ENCODE data around the gene RBM8A.

Gene RBM8A

DNA sequence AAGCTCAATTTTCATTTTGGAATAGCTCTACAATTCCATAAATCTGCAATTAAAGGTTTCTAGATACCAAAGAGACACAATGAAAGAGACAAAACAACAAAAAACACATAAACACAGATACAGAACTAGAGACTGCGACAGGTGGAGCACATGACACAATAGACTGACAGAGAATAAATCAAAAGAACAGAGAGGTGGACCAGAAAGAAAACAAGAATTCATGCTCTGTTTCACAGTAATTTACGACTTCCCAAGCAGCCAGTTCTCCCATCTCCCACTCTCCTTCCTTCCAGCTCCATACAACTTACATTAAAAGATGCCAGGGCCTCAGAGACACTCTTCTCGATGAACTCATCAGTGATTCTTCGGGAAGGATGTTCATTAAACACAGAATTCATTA lies 15.1 kb upstream of the RBM8A start:
- H3K27me3 ChIP-seq (ENCODE audit: insufficient read depth, poor library complexity, severe bottlenecking) = no peaks in the 10 kb centered on the region
- H3K4me3 ChIP-seq (replicated peaks; ENCODE audit: insufficient read depth, low read length) = no peak overlapping the region
- TF ChIP-seq POLR2AphosphoS5 (IDR thresholded peaks at IDR 0.05; ENCODE audit: low read depth) (no peak), SPI1 (IDR thresholded peaks at IDR 0.05; ENCODE audit: borderline replicate concordance, low read depth) (no peak)
- TF ChIP-seq, protein P1, sequence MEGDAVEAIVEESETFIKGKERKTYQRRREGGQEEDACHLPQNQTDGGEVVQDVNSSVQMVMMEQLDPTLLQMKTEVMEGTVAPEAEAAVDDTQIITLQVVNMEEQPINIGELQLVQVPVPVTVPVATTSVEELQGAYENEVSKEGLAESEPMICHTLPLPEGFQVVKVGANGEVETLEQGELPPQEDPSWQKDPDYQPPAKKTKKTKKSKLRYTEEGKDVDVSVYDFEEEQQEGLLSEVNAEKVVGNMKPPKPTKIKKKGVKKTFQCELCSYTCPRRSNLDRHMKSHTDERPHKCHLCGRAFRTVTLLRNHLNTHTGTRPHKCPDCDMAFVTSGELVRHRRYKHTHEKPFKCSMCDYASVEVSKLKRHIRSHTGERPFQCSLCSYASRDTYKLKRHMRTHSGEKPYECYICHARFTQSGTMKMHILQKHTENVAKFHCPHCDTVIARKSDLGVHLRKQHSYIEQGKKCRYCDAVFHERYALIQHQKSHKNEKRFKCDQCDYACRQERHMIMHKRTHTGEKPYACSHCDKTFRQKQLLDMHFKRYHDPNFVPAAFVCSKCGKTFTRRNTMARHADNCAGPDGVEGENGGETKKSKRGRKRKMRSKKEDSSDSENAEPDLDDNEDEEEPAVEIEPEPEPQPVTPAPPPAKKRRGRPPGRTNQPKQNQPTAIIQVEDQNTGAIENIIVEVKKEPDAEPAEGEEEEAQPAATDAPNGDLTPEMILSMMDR (IDR thresholded peaks at IDR 0.05; ENCODE audit: insufficient read depth, low read length) = no peak
- no peak for DNase-seq (ENCODE audit: low read depth in 1 of 2, low spot score in 1 of 2)
- H3K27ac ChIP-seq (replicated peaks) = no peak overlapping the region

DNA sequence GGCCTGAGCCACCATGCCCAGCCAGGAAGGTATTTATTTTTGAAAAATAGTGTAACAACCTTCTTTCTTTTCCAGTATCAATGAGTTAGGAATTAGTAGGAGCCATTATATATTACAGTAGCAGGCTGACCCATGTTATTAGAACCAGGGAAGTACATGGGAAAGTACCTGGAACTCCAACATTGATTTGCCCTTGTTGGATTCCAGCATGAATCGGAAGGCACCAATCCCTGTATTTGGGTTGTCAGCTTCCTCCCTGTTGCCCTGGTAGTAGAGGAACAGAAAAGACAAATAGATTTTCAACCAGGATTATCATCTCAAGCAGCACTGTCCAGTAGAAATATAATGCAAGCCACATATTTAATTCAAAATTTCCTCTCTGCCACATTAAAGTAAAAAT lies 10.2 kb upstream of the RBM8A start:
- Histone ChIP-seq H3K27me3 (ENCODE audit: insufficient read depth, poor library complexity, severe bottlenecking) (no peaks in the 10 kb centered on the region), H3K27ac (replicated peaks) (no peak overlapping the region), H3K4me3 (replicated peaks; ENCODE audit: insufficient read depth, low read length) (no peak overlapping the region)
- DNase-seq (ENCODE audit: low read depth in 1 of 2, low spot score in 1 of 2) = no peak
- TF ChIP-seq SPI1 (IDR thresholded peaks at IDR 0.05; ENCODE audit: borderline replicate concordance, low read depth) (no peak), GABPA (IDR thresholded peaks at IDR 0.05; ENCODE audit: low read depth) (no peak), POLR2AphosphoS5 (IDR thresholded peaks at IDR 0.05; ENCODE audit: low read depth) (no peak)
- TF ChIP-seq, protein P1 (IDR thresholded peaks at IDR 0.05; ENCODE audit: insufficient read depth, low read length) = no peak
- TF ChIP-seq, protein P2, sequence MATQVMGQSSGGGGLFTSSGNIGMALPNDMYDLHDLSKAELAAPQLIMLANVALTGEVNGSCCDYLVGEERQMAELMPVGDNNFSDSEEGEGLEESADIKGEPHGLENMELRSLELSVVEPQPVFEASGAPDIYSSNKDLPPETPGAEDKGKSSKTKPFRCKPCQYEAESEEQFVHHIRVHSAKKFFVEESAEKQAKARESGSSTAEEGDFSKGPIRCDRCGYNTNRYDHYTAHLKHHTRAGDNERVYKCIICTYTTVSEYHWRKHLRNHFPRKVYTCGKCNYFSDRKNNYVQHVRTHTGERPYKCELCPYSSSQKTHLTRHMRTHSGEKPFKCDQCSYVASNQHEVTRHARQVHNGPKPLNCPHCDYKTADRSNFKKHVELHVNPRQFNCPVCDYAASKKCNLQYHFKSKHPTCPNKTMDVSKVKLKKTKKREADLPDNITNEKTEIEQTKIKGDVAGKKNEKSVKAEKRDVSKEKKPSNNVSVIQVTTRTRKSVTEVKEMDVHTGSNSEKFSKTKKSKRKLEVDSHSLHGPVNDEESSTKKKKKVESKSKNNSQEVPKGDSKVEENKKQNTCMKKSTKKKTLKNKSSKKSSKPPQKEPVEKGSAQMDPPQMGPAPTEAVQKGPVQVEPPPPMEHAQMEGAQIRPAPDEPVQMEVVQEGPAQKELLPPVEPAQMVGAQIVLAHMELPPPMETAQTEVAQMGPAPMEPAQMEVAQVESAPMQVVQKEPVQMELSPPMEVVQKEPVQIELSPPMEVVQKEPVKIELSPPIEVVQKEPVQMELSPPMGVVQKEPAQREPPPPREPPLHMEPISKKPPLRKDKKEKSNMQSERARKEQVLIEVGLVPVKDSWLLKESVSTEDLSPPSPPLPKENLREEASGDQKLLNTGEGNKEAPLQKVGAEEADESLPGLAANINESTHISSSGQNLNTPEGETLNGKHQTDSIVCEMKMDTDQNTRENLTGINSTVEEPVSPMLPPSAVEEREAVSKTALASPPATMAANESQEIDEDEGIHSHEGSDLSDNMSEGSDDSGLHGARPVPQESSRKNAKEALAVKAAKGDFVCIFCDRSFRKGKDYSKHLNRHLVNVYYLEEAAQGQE (IDR thresholded peaks at IDR 0.05; ENCODE audit: insufficient replicate concordance, low read depth) = no peak

DNA sequence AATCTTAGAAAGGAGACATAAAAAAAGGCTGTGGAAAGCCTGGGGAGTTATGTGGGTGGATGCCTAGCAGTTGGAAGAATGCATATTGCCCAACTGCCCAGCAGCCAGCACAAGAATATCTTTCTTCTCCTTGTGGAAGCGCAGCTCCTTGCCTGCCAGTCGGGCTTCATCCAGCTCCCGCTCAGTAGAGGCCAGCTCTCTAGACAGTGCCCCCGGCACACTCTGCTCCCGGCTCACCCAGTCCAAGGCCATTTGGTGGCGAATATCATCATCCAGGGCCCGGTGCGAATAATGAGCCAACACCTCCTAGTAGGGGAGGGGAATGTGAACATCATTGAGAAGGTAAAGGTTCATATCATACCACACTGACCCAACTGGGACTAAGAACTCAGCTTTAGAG lies 9.0 kb upstream of the RBM8A start:
- H3K27ac ChIP-seq (replicated peaks) = no peak overlapping the region
- no peak overlapping the region for H3K4me3 ChIP-seq (replicated peaks; ENCODE audit: insufficient read depth, low read length)
- DNase-seq (ENCODE audit: low read depth in 1 of 2, low spot score in 1 of 2) = no peak
- TF ChIP-seq SPI1 (IDR thresholded peaks at IDR 0.05; ENCODE audit: borderline replicate concordance, low read depth) = no peak
- TF ChIP-seq, protein P1 (IDR thresholded peaks at IDR 0.05; ENCODE audit: insufficient read depth, low read length) = no peak
- TF ChIP-seq POLR2AphosphoS5 (IDR thresholded peaks at IDR 0.05; ENCODE audit: low read depth) = no peak
- TF ChIP-seq, protein P2 (IDR thresholded peaks at IDR 0.05; ENCODE audit: insufficient replicate concordance, low read depth) = no peak
- no peak for TF ChIP-seq GABPA (IDR thresholded peaks at IDR 0.05; ENCODE audit: low read depth)
- H3K27me3 ChIP-seq (ENCODE audit: insufficient read depth, poor library complexity, severe bottlenecking) = no peaks in the 10 kb centered on the region

DNA sequence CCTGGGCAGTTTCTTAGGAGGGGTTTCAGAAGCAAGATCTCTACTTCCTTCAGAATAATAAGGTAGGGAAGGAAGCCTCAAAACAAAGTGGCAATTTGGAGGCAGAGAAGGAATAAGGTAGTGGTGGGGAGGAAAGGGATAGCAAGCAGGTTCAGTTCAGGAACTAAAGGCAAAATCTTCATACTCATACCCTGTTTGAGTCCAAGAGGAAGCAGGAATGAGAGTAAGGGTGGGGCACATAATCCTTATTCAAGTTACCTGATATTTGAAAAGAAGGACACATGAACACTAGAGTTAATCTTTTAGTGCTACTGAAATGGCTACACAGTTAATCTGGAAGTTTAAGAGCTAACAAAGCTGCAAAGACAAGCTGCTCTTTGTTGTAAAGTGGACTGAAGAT lies 8.4 kb upstream of the RBM8A start:
- TF ChIP-seq GABPA (IDR thresholded peaks at IDR 0.05; ENCODE audit: low read depth) (no peak), POLR2AphosphoS5 (IDR thresholded peaks at IDR 0.05; ENCODE audit: low read depth) (no peak), SPI1 (IDR thresholded peaks at IDR 0.05; ENCODE audit: borderline replicate concordance, low read depth) (no peak)
- TF ChIP-seq, protein P1 (IDR thresholded peaks at IDR 0.05; ENCODE audit: insufficient read depth, low read length) = no peak
- TF ChIP-seq, protein P2 (IDR thresholded peaks at IDR 0.05; ENCODE audit: insufficient replicate concordance, low read depth) = no peak

More for the DNA sequence above, 8.4 kb upstream of the RBM8A start:
- no peak for DNase-seq (ENCODE audit: low read depth in 1 of 2, low spot score in 1 of 2)
- Histone ChIP-seq H3K4me3 (replicated peaks; ENCODE audit: insufficient read depth, low read length) (no peak overlapping the region), H3K27ac (replicated peaks) (no peak overlapping the region), H3K27me3 (ENCODE audit: insufficient read depth, poor library complexity, severe bottlenecking) (no peaks in the 10 kb centered on the region)

Data from HL-60 (cell line).